ENCODE data around the gene PDC. TPM values are rescaled to one million over a fixed set of nuclear protein-coding genes. Genes with fewer than 3 reads are reported as not detected.
"Not testable (repeated sequence)": the region's sequence is repeated elsewhere in the genome, so short reads cannot be mapped to it uniquely, and the experiment has no call there.

PDC gene
- total and polyA plus RNA-seq, 2 experiments from 2014 or later, result not detected

DNA sequence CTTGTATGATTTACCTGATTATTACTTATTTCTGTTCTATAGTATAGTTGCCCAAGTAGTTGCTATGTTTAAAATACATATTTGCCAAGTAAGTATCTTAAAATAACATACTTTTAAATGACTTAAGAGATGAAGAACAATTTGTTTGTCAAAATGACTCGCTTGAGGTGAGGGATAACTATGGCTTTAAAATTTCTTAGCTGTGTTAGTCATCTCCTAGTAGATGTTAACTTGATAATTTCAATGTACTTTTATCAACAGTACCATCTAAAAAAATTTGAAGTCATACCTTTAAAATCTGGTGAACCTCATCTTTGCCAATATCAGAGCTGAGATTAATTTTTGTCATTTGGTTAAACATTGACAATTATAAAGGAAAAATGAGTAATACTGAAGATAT lies 47.6 kb downstream of the PDC start:
- Histone ChIP-seq H4K20me1 (ENCODE audit: insufficient read depth, poor library complexity, severe bottlenecking) (no peaks in the 10 kb centered on the region), H3K27me3 (no peaks in the 10 kb centered on the region), H3K4me3 (no peak overlapping the region), H2AFZ (no peak overlapping the region), H3K36me3 (replicated peaks; ENCODE audit: insufficient read depth, low read depth) (no peaks in the 10 kb centered on the region), H3K4me1 (ENCODE audit: insufficient read depth) (no peaks in the 10 kb centered on the region), H3K9me2 (replicated peaks; ENCODE audit: insufficient read depth) (no peaks in the 10 kb centered on the region), H3K9me3 (ENCODE audit: low read depth) (no peaks in the 10 kb centered on the region), H3K4me2 (no peak overlapping the region), H3K79me2 (no peaks in the 10 kb centered on the region), H3K27ac (no peak overlapping the region)
- WGBS (ENCODE audit: low lambda C conversion rate, missing lambda C conversion rate), result 98% methylated on average over 1 of the region's 1 CpG
- no peak for DNase-seq (ENCODE audit: low spot score)
- TF ChIP-seq EZH2phosphoT487 (IDR thresholded peaks at IDR 0.05; ENCODE audit: low read depth, severe bottlenecking, unreplicated experiment) (no peak), CTCF (IDR thresholded peaks at IDR 0.05; ENCODE audit: poor library complexity) (no peak), EZH2 (IDR thresholded peaks at IDR 0.05; ENCODE audit: borderline replicate concordance) (no peak)

- H3K4me1 ChIP-seq (ENCODE audit: insufficient read depth), result no peaks in the 10 kb centered on the region
- no peaks in the 10 kb centered on the region for H3K79me2 ChIP-seq
- DNase-seq (ENCODE audit: low spot score), result no peak
- no peaks in the 10 kb centered on the region for H4K20me1 ChIP-seq (ENCODE audit: insufficient read depth, poor library complexity, severe bottlenecking)
- no peaks in the 10 kb centered on the region for H3K9me2 ChIP-seq (replicated peaks; ENCODE audit: insufficient read depth)
- H3K4me3 ChIP-seq, result no peak overlapping the region
- WGBS (ENCODE audit: low lambda C conversion rate, missing lambda C conversion rate), result 92% methylated on average over 3 of the region's 3 CpGs
- no peaks in the 10 kb centered on the region for H3K9me3 ChIP-seq (ENCODE audit: low read depth)
- no peak overlapping the region for H2AFZ ChIP-seq
- H3K27ac ChIP-seq, result no peak overlapping the region
- H3K36me3 ChIP-seq (replicated peaks; ENCODE audit: insufficient read depth, low read depth), result no peaks in the 10 kb centered on the region
- no peak overlapping the region for H3K4me2 ChIP-seq
- no peaks in the 10 kb centered on the region for H3K27me3 ChIP-seq
- TF ChIP-seq CTCF (IDR thresholded peaks at IDR 0.05; ENCODE audit: poor library complexity) (no peak), EZH2 (IDR thresholded peaks at IDR 0.05; ENCODE audit: borderline replicate concordance) (no peak), EZH2phosphoT487 (IDR thresholded peaks at IDR 0.05; ENCODE audit: low read depth, severe bottlenecking, unreplicated experiment) (no peak)
These were observed 51.8 kb downstream of the PDC start for GRCh38 chr1:186409091-186409490.

GRCh38 chr1:186404454-186405051 lies 56.4 kb downstream of the PDC start:
- H3K79me2 ChIP-seq, result no peaks in the 10 kb centered on the region
- H3K27ac ChIP-seq, result no peak overlapping the region
- no peak overlapping the region for H2AFZ ChIP-seq
- H3K27me3 ChIP-seq, result no peaks in the 10 kb centered on the region
- WGBS (ENCODE audit: low lambda C conversion rate, missing lambda C conversion rate), result 70% methylated on average over 5 of the region's 5 CpGs
- H3K4me3 ChIP-seq, result no peak overlapping the region
- no peaks in the 10 kb centered on the region for H3K36me3 ChIP-seq (replicated peaks; ENCODE audit: insufficient read depth, low read depth)
- H4K20me1 ChIP-seq (ENCODE audit: insufficient read depth, poor library complexity, severe bottlenecking), result no peaks in the 10 kb centered on the region
- H3K9me3 ChIP-seq (ENCODE audit: low read depth), result no peaks in the 10 kb centered on the region
- no peak overlapping the region for H3K4me2 ChIP-seq
- no peaks in the 10 kb centered on the region for H3K4me1 ChIP-seq (ENCODE audit: insufficient read depth)
- H3K9me2 ChIP-seq (replicated peaks; ENCODE audit: insufficient read depth), result no peaks in the 10 kb centered on the region
- peak; percentile 47 for DNase-seq (ENCODE audit: low spot score)
- TF ChIP-seq CTCF (IDR thresholded peaks at IDR 0.05; ENCODE audit: poor library complexity), result peak; percentile 68
- TF ChIP-seq EZH2phosphoT487 (IDR thresholded peaks at IDR 0.05; ENCODE audit: low read depth, severe bottlenecking, unreplicated experiment), result no peak

- Histone ChIP-seq H3K36me3 (replicated peaks; ENCODE audit: insufficient read depth, low read depth) (no peaks in the 10 kb centered on the region), H3K9me3 (ENCODE audit: low read depth) (no peaks in the 10 kb centered on the region), H3K79me2 (no peaks in the 10 kb centered on the region), H4K20me1 (ENCODE audit: insufficient read depth, poor library complexity, severe bottlenecking) (no peaks in the 10 kb centered on the region), H3K9me2 (replicated peaks; ENCODE audit: insufficient read depth) (no peaks in the 10 kb centered on the region), H3K4me1 (ENCODE audit: insufficient read depth) (no peaks in the 10 kb centered on the region), H3K27ac (no peak overlapping the region), H3K4me2 (no peak overlapping the region), H2AFZ (no peak overlapping the region), H3K27me3 (no peaks in the 10 kb centered on the region), H3K4me3 (no peak overlapping the region)
- TF ChIP-seq EZH2 (IDR thresholded peaks at IDR 0.05; ENCODE audit: borderline replicate concordance) (no peak), CTCF (IDR thresholded peaks at IDR 0.05; ENCODE audit: poor library complexity) (no peak), EZH2phosphoT487 (IDR thresholded peaks at IDR 0.05; ENCODE audit: low read depth, severe bottlenecking, unreplicated experiment) (no peak)
- no peak for DNase-seq (ENCODE audit: low spot score)
These were observed 57.3 kb downstream of the PDC start for GRCh38 chr1:186403632-186404031.

GRCh38 chr1:186401446-186401845 lies 59.5 kb downstream of the PDC start:
- not testable (repeated sequence) for H3K36me3 ChIP-seq (replicated peaks; ENCODE audit: insufficient read depth, low read depth); H3K4me3 ChIP-seq; H3K4me1 ChIP-seq (ENCODE audit: insufficient read depth); DNase-seq (ENCODE audit: low spot score); H3K4me2 ChIP-seq; H3K27ac ChIP-seq; H3K9me3 ChIP-seq (ENCODE audit: low read depth); H2AFZ ChIP-seq; H3K9me2 ChIP-seq (replicated peaks; ENCODE audit: insufficient read depth); H3K79me2 ChIP-seq; H4K20me1 ChIP-seq (ENCODE audit: insufficient read depth, poor library complexity, severe bottlenecking); H3K27me3 ChIP-seq
- WGBS (ENCODE audit: low lambda C conversion rate, missing lambda C conversion rate), result 100% methylated on average over 2 of the region's 2 CpGs
